Progenitor cell of endocrine pancreas (in vitro differentiated cells): ENCODE results near the gene NUP133. TPM values are rescaled to one million over a fixed set of nuclear protein-coding genes. Genes with fewer than 3 reads are reported as not detected.

Experiments
- DNase-seq: peaks from one replicate; pipeline ENCODE4 v3.0.0; 2021; ENCODE audit warnings: low spot score; ENCODE audit not compliant: unreplicated experiment
- H3K27ac Mint-ChIP-seq: 2 replicates; pipeline ENCODE4 v1.8.0; 2021; ENCODE audit warnings: mild to moderate bottlenecking, moderate library complexity, mixed read lengths
- H3K27me3 Mint-ChIP-seq: 2 replicates; pipeline ENCODE4 v1.8.0; 2021; ENCODE audit warnings: mixed read lengths
- H3K36me3 Mint-ChIP-seq: 2 replicates; pipeline ENCODE4 v1.8.0; 2022; ENCODE audit warnings: mixed read lengths; ENCODE audit not compliant: insufficient read depth
- H3K4me1 Mint-ChIP-seq: 2 replicates; pipeline ENCODE4 v1.8.0; 2021; ENCODE audit warnings: low read depth, mixed read lengths
- H3K4me3 Mint-ChIP-seq: 2 replicates; pipeline ENCODE4 v1.8.0; 2021; ENCODE audit warnings: low read depth, mild to moderate bottlenecking, moderate library complexity, mixed read lengths
- H3K9me3 Mint-ChIP-seq: 2 replicates; pipeline ENCODE4 v1.8.0; 2021; ENCODE audit warnings: low read depth, mixed read lengths
- total RNA-seq: library from RNA; stranded (reverse); gene quantifications from 2 replicates; pipeline ENCODE4 v1.2.1, GENCODE V29; 2021
- TF ChIP-seq, protein P1 (sequence below): fragments of 200-600 bp; sonication (generic); IDR thresholded peaks from one replicate; pipeline ENCODE4 v1.5.0; 2021; ENCODE audit warnings: antibody characterized with exemption, mild to moderate bottlenecking; ENCODE audit not compliant: unreplicated experiment

Gene NUP133
- total RNA-seq, 1 donor from 2014 or later = 53.5 TPM

DNA sequence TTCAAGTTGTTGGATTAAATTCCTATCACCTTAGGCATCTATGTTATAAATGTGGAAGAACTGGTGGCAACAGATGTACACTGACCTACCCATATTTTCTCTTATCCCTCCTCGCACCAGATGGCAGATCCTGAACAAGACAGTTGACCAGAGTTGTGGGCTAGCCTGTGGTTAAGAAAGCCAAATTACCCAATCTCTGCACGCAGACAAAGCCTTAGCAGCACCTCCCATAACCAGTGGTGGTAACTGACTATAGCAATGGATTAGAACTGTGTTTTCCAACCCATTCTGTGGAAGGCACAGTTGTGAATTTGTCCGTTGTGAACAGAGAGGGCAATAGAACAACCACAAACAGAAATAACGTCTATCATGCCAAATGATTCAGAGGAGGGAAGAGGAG is 29.8 kb upstream of the NUP133 start:
- Mint-ChIP-seq H3K36me3 (peaks cover 35% of the 10 kb centered on the region), H3K4me3 (no peak overlapping the region), H3K27me3 (no peaks in the 10 kb centered on the region), H3K4me1 (no peaks in the 10 kb centered on the region), H3K27ac (no peak overlapping the region), H3K9me3 (no peaks in the 10 kb centered on the region)
- no peak for DNase-seq
- TF ChIP-seq, protein P1, sequence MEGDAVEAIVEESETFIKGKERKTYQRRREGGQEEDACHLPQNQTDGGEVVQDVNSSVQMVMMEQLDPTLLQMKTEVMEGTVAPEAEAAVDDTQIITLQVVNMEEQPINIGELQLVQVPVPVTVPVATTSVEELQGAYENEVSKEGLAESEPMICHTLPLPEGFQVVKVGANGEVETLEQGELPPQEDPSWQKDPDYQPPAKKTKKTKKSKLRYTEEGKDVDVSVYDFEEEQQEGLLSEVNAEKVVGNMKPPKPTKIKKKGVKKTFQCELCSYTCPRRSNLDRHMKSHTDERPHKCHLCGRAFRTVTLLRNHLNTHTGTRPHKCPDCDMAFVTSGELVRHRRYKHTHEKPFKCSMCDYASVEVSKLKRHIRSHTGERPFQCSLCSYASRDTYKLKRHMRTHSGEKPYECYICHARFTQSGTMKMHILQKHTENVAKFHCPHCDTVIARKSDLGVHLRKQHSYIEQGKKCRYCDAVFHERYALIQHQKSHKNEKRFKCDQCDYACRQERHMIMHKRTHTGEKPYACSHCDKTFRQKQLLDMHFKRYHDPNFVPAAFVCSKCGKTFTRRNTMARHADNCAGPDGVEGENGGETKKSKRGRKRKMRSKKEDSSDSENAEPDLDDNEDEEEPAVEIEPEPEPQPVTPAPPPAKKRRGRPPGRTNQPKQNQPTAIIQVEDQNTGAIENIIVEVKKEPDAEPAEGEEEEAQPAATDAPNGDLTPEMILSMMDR = no peak

DNA sequence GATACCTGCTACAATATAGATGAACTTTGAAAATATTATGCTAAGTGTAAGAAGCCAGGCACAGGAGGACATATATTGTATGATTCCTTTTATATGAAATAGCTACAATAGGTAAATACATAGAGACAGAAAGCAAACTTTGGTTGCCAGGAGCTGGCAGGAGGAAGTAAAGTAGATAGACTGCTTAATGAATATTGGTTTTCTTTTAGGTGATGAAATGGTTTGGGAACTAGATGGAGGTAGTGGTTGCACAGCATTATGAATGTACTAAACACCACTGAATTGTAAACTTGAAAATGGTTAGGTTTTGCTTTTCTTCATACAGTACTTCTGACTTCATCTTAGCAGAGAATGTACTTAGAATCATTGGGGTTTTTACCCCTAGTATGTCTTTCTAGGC is 28.8 kb upstream of the NUP133 start:
- H3K4me3 Mint-ChIP-seq = no peak overlapping the region
- H3K27me3 Mint-ChIP-seq = no peaks in the 10 kb centered on the region
- TF ChIP-seq, protein P1 = no peak
- H3K4me1 Mint-ChIP-seq = no peaks in the 10 kb centered on the region
- no peak for DNase-seq
- peaks cover 32% of the 10 kb centered on the region for H3K36me3 Mint-ChIP-seq
- no peak overlapping the region for H3K27ac Mint-ChIP-seq
- H3K9me3 Mint-ChIP-seq = no peaks in the 10 kb centered on the region

DNA sequence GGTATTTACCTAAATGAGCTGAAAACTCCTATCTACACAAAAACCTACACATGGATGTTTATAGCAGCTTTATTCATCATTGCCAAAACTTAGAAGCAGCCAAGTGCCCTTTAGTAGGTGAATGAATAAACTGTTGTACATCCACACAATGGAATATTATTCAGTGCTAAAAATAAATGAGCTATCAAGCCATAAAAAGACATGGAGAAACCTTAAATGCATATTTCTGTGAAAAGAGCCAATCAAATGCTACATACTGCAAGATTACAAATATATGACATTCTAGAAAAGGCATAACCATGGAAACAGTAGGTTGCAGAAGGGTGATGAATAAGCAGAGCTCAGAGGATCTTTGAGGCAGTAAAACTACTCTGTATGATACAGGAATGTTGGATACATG is 27.1 kb upstream of the NUP133 start:
- no peak overlapping the region for H3K27ac Mint-ChIP-seq
- H3K4me3 Mint-ChIP-seq = no peak overlapping the region
- H3K27me3 Mint-ChIP-seq = no peaks in the 10 kb centered on the region
- peaks cover 28% of the 10 kb centered on the region for H3K36me3 Mint-ChIP-seq
- no peak for DNase-seq
- TF ChIP-seq, protein P1 = no peak
- H3K4me1 Mint-ChIP-seq = no peaks in the 10 kb centered on the region
- H3K9me3 Mint-ChIP-seq = no peaks in the 10 kb centered on the region

DNA sequence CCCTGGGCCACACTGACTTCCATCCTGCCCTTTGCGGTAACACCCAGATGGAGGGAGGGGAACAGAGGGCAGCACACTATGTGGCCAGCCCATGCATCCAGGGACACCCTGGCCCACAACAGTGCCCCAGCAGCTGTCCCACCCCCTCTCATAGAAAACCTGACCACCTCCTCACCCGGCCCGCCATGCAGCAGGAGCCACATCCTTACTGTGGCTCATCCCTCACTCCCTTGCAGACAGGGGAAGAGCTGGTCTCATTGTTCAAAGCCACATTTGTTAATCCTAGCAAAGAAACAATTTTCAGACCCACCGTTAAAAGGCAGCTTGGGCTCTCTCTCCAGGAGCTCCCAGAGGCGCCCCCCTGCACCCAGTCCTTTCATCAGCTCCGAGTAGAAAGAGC is 23.2 kb upstream of the NUP133 start:
- Mint-ChIP-seq H3K4me3 (no peak overlapping the region), H3K36me3 (peaks cover 32% of the 10 kb centered on the region), H3K27me3 (no peaks in the 10 kb centered on the region), H3K27ac (no peak overlapping the region), H3K4me1 (no peaks in the 10 kb centered on the region), H3K9me3 (no peaks in the 10 kb centered on the region)
- TF ChIP-seq, protein P1 = no peak
- no peak for DNase-seq

DNA sequence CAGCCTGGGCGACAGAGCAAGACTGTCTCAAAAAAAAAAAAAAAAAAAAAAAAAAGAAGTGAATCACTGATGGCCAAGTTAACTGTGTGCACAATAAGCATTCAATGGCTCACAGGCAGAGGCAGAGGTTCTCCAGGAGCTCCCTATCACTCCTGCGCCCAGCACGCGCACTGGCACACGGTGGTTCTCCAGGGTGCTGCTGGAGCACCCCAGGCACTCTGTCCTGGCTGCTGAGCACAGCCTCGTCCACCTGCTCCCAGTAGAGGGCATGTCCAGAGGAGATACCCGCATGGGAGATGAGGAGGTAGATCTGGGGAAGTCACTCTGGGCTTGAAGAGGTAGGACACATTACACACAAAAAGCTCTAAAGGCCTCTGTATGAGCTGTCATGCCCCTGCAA is 21.5 kb upstream of the NUP133 start:
- Mint-ChIP-seq H3K9me3 (no peaks in the 10 kb centered on the region), H3K4me1 (no peaks in the 10 kb centered on the region), H3K4me3 (no peak overlapping the region), H3K36me3 (peaks cover 34% of the 10 kb centered on the region), H3K27me3 (no peaks in the 10 kb centered on the region), H3K27ac (no peak overlapping the region)
- TF ChIP-seq, protein P1 = no peak
- DNase-seq = no peak
